ENCODE data around the gene TMPRSS6.

DNA sequence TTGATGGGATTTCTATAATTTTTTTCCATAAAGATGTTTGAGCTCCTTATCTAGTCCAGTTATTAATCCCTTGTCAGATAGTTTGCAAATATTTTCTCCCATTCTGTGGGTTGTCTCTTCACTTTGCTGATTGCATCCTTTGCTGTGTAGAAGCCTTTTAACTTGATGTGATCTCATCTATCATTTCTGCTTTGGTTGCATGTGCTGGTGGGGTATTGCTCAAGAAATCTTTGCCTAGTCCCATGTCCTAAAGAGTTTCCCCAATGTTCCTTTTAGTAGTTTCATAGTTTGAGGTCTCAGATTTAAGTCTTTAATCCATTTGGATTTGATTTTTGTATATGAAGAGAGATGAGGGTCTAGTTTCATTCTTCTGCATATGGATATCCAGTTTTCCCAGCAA, 41.9 kb upstream of the TMPRSS6 start:
- TF ChIP-seq, protein P1, sequence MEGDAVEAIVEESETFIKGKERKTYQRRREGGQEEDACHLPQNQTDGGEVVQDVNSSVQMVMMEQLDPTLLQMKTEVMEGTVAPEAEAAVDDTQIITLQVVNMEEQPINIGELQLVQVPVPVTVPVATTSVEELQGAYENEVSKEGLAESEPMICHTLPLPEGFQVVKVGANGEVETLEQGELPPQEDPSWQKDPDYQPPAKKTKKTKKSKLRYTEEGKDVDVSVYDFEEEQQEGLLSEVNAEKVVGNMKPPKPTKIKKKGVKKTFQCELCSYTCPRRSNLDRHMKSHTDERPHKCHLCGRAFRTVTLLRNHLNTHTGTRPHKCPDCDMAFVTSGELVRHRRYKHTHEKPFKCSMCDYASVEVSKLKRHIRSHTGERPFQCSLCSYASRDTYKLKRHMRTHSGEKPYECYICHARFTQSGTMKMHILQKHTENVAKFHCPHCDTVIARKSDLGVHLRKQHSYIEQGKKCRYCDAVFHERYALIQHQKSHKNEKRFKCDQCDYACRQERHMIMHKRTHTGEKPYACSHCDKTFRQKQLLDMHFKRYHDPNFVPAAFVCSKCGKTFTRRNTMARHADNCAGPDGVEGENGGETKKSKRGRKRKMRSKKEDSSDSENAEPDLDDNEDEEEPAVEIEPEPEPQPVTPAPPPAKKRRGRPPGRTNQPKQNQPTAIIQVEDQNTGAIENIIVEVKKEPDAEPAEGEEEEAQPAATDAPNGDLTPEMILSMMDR (IDR thresholded peaks at IDR 0.05): no peak
- TF ChIP-seq EZH2 (IDR thresholded peaks at IDR 0.05; ENCODE audit: borderline replicate concordance, insufficient read depth, low read depth, low read length, poor library complexity, severe bottlenecking): no peak
